OCI-LY1 (cell line): ENCODE results near the gene ITGB8.

Experiments used
- CTCF ChIP-seq: fragments of 200-600 bp; sonication (generic), shearing (Covaris generic); IDR thresholded peaks from 2 replicates; pipeline ENCODE4 v1.5.1; 2017; ENCODE audit warnings: mild to moderate bottlenecking, antibody characterized with exemption, low read length, moderate library complexity, mixed read lengths
- EZH2 ChIP-seq: fragments of 200-600 bp; sonication (generic), shearing (Covaris generic); IDR thresholded peaks from 2 replicates; pipeline ENCODE4 v1.8.0; 2017; ENCODE audit warnings: borderline replicate concordance, mixed run types, mild to moderate bottlenecking, antibody characterized with exemption, low read length, moderate library complexity, mixed read lengths

- TF ChIP-seq CTCF (no peak), EZH2 (no peak)
Observed at GRCh38 chr7:20442951-20443350, 112.3 kb downstream of the ITGB8 start.
